MV-4-11 (cell line): Measurements from ENCODE around the gene SLC23A2.
A peak's percentile ranks its signal among the peaks of the same experiment; 100 is the strongest.
"Not testable (repeated sequence)": the region's sequence is repeated elsewhere in the genome, so short reads cannot be mapped to it uniquely, and the experiment has no call there.

ENCODE experiments used
- DNase-seq: peaks from one replicate; lab custom pipeline; 2025; lab: John Stamatoyannopoulos, UW

SLC23A2 gene

GRCh38 chr20:4936392-4936850 lies 64.9 kb downstream of the SLC23A2 start:
- DNase-seq: no peak

- no peak for DNase-seq
Observed at GRCh38 chr20:4932061-4932460, 69.2 kb downstream of the SLC23A2 start.

GRCh38 chr20:4929686-4930397 lies 71.5 kb downstream of the SLC23A2 start:
- DNase-seq: peak; percentile 74

DNA sequence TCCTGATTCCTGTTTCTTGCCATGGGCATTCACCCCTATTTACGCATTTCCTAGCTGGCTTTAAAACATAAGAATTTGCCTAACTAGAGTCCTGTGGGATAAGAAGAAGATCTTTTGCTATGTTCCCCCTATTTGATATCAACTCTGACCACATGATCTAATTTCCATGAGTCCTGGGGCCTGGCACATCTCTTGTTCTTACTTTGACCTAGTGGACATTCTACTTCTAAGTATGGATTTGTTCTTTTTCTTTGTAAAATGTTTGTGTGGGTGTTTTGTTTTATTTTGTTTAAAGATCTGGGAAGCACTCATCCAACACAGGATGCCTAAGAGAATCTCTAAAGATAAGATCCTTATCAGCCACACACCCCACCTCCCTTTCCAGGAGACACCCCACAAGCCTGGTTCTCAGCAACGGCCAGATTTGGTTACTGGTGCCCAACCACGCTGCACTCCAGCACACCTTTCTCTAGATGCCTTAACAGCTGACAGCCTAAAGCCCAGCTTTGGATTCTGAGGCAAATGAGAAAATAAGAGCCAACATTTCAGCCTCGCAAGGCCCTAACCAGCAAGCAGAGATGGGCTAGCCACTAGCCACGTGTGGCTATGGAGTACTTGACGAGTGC lies 74.7 kb downstream of the SLC23A2 start:
- DNase-seq: no peak

DNA sequence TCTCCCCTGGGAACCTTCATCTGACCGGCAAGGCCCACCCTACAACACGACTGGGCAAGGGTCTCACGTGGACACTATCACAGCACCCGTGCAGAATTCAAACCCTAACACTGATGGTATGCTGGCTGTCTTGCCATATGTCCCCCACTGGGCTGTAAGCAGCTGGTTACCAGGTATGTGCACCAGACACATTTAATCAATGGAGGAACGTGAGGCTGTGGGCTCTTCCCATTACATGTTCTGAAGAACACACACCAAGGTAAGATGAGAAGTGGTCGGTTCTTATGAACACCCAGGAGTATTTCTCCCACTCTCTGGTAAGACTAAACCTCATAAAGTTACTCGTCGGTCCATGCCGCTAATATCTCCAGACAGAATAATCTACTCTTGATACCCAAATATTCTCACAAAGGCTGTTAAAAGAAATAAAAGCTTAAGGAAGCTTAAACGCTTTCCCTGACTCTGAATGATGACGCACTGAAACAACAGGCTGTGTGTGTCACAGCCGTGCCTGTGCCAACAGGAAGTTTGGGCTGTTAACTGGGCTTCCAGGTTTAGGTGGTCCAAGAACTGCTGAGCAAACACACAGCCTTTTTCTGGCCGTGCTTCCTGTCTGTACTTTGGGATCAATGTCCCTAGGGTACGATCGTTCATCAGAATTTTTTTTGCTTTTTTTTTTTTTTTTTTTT lies 75.3 kb downstream of the SLC23A2 start:
- DNase-seq: no peak

- no peak for DNase-seq
Observed at GRCh38 chr20:4924446-4924845, 76.9 kb downstream of the SLC23A2 start.

- no peak for DNase-seq
Observed at GRCh38 chr20:4924032-4924431, 77.3 kb downstream of the SLC23A2 start.

GRCh38 chr20:4922186-4922585 lies 79.1 kb downstream of the SLC23A2 start:
- no peak for DNase-seq

DNA sequence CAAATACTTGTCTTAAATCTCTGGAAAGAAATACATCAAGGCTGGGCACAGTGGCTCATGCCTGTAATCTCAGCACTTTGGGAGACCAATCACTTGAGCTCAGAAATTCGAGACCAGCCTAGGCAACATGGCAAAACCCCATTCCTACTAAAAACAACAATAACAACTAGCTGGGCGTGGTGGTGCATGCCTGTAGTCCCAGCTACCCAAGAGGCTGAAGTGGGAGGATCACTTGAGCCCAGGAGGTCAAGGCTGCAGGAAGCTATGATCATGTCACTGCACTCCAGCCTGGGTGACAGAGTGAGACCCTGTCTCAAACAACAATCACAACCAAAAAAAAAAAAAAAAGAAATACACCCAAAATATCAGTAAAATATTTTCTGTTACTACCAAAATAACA lies 80.0 kb downstream of the SLC23A2 start:
- DNase-seq: not testable (repeated sequence)

DNA sequence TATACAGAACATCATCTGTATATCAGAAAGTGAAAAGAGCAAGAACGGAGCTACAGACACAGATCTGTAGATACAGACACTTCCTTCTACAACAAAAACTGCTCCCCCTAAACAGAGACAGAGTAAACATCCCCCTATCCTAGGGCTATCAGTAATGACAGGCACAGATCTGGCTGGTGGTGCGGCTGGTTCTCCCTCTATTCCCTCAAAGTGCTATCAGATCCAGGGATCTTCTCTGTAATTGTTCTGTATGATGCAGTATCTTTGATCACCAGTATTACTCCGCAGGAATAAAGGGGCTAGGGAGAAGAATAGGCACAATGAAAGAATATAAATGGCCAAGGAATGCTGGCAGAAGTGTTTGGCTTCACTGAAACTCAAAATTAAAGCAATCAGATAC lies 80.7 kb downstream of the SLC23A2 start:
- no peak for DNase-seq

- no peak for DNase-seq
Observed at GRCh38 chr20:4920131-4920530, 81.2 kb downstream of the SLC23A2 start.

- DNase-seq: no peak
Observed at GRCh38 chr20:4919047-4919704, 82.1 kb downstream of the SLC23A2 start.

DNA sequence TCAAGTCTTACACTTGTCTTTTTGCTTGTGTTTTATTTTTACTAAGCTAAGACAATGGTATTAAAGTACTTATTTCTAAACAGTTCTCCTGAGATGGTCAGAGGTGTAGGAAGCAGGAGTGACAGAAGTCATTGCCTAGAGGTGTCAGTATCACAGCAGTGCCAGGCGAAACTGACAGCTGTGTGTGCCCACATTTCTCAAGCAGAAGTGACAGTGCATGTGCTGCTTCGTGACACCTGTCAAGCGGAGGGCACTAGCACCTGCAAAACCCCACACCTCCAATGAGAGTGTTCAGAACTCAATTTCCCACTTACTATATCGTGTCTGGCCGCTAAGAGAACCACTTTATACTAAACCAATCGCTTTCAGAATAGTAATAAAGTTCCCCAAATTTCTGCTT lies 82.8 kb downstream of the SLC23A2 start:
- no peak for DNase-seq

- no peak for DNase-seq
Observed at GRCh38 chr20:4916971-4917881, 84.1 kb downstream of the SLC23A2 start.

DNA sequence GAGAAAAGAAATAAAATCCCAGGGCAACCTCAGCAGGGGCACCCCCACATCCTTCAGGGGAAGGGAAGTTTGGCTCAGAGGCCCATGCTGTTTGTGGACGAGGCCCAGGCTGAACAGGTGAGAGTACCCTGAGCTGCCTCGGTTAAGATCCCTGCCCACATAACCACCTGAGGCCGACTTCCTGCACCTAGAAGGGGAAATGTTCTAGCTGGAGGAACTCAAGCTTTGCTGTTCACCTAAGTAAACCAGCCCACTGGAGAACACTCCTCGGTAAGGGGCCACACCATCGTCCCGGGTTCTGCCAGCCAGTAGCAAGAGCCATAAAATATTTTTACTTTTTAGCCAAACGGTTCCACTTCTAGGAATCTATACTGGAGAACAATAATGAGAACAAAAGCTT lies 88.2 kb downstream of the SLC23A2 start:
- no peak for DNase-seq

DNA sequence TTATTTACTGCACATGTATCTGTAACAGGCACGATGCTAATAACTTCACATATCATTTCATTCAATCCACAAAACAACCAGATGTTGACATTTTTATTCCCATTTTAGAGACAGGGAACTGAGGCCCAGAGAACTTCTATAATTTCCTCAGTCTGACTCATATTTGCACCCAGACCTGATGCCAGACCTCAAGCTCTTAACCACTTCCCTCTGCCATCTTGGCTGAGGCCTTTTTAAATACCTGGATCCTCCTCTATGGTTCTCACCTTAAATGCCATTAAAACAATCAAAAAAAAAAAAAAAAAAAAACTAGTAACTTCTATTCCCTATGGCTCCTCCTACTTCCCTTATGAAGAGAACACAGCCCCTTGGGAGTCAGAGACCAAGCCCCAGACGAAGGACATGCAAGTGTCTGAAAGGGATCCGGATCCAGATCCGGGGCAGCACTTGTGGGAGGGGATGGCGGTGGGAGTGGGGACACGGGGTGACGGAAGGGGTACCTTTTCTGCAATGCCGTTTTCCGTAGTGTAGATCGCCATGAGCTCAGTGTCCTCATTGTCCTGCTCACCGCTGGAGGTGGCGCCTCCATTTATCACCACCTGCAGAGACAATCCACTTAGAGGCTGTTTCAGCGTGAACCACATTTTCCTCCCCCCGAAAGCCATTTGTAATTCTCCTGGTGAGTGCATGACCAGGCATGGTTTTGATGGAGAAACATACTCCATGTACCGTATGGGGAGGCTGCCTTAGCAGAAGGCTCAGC lies 88.7 kb downstream of the SLC23A2 start:
- peak; percentile 22 for DNase-seq

DNA sequence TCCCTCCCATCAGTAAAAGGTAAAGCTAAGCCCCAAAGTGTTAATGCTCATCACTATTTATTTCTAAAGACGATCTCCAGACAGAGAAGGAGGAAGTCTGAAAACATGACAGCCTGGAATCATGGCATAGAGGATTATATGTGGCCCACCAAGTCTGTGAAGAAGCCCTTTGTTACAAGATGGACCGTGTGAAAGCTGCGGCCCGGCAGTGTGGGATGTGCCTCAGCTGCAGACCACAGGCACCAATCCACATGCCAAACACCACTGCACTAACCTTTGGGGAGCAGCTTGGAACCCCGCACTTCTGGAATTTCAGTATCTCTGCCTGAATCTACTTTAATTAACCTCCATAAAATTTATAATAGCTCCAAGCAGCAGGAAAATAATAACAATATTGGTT lies 90.4 kb downstream of the SLC23A2 start:
- DNase-seq: no peak

DNA sequence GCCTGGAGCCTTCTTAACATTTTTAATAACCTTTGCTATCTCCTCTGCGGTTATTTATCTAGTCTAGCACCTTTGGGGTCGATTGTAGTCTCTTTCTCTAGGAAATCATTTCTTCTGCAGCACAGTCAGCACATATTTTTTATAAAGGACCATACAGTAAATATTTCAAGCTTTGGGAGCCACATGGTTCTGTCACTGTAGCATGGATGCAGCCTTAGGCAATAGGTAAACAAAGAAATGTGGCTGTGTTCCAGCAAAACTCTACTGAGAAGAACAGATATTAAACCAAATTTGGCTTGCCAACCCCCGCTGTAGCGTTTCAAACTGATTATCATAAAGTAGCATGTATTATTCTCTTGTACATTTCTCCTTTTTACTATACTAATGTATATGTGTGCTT lies 95.7 kb downstream of the SLC23A2 start:
- no peak for DNase-seq

DNA sequence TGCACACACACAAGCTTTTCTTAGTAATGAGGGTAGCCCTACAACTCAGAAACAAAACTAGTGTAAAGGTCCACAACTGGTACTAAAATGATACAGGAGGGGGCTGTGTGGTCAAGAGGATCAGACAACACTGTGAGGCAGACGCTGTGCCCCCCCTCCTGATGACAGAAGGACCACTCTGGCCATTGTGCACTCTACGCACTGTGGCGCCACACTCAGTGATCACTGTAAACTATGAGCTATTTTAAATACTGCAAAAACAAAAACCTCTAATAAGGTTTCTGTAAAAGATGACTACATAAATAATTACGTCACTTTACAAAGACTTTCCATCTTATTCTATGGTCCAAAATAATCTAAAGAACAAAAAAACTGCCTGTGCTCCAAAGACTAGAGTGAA lies 96.1 kb downstream of the SLC23A2 start:
- DNase-seq: no peak

GRCh38 chr20:4904127-4904860 lies 97.0 kb downstream of the SLC23A2 start:
- DNase-seq: no peak
